HG03457 (cell line): ENCODE data around the gene KDM3B.
"Not testable (repeated sequence)": the region's sequence is repeated elsewhere in the genome, so short reads cannot be mapped to it uniquely, and the experiment has no call there.

ENCODE experiments used
- ATAC-seq: cut with Tn5 transposase; IDR thresholded peaks from one replicate; pipeline ENCODE4 v1.9.1; 2021; ENCODE audit warnings: moderate number of reproducible peaks; ENCODE audit not compliant: unreplicated experiment

The KDM3B gene

DNA sequence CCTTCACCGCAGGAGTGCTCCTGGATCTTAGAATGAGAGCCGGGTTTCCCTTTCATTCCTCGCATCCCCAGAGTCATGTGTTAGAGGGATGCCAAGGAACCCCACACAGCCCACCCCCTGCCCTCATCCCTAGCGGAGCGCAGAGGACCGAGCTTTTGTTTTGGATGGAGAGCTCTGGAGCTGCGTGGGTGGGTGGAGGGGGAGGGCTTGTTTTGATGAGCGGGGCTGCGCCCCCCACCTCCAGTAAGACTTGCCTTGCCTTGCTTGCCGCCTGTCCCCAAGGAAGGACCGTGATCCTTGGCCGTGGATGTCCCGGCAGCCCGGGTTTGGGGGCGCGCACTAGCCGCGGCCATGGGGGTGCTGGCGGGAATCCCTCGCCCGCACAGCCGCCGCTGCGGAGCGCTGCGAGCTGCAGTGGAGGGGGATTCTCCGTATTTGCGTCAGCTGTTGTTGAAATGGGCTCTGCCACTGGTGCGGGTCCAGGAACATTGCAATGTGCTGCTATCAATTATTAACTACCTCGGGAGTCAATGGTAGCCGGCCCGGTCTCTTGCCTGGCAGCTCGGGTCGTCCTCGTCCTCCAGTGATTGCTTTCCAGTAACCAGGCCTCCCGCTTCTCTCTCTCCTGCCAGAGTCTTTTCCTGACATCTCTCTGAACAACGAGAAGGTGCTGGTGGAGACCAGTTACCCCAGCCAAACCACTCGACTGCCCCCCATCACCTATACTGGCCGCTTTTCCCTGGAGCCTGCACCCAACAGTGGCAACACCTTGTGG lies 113.8 kb downstream of the KDM3B start:
- no peak for ATAC-seq

DNA sequence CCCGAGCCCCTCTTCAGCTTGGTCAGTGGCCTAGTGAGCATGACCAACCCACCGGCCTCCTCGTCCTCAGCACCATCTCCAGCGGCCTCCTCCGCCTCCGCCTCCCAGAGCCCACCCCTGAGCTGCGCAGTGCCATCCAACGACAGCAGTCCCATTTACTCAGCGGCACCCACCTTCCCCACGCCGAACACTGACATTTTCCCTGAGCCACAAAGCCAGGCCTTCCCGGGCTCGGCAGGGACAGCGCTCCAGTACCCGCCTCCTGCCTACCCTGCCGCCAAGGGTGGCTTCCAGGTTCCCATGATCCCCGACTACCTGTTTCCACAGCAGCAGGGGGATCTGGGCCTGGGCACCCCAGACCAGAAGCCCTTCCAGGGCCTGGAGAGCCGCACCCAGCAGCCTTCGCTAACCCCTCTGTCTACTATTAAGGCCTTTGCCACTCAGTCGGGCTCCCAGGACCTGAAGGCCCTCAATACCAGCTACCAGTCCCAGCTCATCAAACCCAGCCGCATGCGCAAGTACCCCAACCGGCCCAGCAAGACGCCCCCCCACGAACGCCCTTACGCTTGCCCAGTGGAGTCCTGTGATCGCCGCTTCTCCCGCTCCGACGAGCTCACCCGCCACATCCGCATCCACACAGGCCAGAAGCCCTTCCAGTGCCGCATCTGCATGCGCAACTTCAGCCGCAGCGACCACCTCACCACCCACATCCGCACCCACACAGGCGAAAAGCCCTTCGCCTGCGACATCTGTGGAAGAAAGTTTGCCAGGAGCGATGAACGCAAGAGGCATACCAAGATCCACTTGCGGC lies 114.6 kb downstream of the KDM3B start:
- ATAC-seq, result no peak

DNA sequence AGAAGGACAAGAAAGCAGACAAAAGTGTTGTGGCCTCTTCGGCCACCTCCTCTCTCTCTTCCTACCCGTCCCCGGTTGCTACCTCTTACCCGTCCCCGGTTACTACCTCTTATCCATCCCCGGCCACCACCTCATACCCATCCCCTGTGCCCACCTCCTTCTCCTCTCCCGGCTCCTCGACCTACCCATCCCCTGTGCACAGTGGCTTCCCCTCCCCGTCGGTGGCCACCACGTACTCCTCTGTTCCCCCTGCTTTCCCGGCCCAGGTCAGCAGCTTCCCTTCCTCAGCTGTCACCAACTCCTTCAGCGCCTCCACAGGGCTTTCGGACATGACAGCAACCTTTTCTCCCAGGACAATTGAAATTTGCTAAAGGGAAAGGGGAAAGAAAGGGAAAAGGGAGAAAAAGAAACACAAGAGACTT lies 115.2 kb downstream of the KDM3B start:
- no peak for ATAC-seq

DNA sequence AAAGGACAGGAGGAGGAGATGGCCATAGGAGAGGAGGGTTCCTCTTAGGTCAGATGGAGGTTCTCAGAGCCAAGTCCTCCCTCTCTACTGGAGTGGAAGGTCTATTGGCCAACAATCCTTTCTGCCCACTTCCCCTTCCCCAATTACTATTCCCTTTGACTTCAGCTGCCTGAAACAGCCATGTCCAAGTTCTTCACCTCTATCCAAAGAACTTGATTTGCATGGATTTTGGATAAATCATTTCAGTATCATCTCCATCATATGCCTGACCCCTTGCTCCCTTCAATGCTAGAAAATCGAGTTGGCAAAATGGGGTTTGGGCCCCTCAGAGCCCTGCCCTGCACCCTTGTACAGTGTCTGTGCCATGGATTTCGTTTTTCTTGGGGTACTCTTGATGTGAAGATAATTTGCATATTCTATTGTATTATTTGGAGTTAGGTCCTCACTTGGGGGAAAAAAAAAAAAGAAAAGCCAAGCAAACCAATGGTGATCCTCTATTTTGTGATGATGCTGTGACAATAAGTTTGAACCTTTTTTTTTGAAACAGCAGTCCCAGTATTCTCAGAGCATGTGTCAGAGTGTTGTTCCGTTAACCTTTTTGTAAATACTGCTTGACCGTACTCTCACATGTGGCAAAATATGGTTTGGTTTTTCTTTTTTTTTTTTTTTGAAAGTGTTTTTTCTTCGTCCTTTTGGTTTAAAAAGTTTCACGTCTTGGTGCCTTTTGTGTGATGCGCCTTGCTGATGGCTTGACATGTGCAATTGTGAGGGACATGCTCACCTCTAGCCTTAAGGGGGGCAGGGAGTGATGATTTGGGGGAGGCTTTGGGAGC lies 115.9 kb downstream of the KDM3B start:
- ATAC-seq, result no peak

DNA sequence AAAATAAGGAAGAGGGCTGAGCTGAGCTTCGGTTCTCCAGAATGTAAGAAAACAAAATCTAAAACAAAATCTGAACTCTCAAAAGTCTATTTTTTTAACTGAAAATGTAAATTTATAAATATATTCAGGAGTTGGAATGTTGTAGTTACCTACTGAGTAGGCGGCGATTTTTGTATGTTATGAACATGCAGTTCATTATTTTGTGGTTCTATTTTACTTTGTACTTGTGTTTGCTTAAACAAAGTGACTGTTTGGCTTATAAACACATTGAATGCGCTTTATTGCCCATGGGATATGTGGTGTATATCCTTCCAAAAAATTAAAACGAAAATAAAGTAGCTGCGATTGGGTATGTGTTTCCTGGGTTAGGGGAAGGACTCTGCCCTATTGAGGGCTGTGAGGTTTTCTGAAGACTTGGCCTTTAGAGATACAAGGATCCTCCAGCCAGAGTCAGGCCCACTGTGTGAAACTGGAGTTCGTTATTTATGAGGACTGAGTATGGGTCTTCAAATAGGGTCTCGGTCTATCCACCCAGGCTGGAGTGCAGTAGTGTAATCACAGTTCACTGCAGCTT lies 116.6 kb downstream of the KDM3B start:
- no peak for ATAC-seq

DNA sequence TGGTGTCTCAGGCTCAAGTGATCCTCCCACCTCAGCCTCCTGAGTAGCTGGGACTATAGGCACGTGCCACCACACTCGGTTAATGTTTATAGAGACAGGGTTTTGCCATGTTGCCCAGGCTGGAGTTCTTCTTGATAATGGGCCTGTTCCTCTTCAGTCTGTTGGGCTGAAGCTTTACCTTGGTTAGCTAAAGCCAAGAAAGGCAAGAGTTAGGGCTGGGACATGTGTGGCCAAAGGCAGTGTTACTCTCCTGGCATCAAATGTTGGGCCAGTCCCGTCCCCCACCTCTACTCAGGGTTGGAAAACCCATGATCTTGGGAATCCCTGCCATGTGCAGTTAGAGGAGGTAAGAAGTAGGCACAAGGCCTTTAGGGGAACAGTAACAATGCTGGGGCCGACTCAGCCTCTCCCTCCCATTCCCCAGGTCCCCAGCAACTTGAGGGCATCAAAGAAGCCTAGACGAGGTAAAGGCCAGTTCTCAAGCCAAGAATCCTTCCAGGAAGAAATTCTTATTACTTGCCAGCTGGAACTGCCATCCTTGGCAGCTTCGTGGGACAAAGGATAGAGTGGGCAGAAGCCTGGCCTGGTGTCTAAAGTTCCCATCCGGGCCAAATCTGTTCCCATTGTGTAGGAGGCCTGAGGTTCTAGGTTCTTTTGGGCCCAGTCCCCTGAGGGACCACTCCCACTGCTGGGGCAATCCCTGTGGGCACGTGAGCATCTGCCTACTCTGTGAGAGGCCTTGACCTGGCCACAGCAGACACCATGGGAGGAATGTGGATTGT lies 117.2 kb downstream of the KDM3B start:
- no peak for ATAC-seq

DNA sequence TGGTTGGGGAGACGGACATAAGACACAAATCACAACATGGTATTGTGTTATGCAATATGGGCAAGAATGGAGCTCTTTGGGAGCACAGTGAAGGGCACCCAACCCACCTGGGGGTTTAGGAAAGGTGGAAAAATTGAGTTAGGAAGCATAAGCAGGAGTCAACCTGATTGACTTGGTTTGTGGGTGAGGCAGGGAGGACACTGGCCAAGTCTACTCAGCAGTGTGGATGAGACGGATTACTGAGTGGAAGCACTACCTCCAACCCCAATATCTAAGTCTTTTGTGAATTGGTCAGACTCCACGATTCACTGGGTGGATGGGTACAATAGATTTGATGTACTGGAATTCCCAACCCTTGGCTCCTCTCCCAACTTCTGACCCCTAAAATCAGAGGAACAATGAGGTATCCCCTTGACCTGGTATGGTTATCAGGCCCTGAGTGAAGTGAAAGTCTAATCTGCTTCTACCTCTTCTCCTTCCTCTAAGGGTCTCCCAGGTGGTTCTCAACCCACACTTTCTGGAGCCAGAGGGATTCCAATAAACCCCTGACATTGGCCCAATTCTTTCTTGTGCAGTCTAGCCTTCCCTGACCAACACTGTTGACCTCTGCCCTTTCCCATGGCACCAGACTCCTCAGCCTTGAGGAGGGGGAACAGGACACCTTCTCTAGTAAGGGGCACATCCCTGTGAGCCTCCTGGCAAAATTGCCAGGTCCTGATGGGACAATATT lies 118.0 kb downstream of the KDM3B start:
- ATAC-seq, result no peak

DNA sequence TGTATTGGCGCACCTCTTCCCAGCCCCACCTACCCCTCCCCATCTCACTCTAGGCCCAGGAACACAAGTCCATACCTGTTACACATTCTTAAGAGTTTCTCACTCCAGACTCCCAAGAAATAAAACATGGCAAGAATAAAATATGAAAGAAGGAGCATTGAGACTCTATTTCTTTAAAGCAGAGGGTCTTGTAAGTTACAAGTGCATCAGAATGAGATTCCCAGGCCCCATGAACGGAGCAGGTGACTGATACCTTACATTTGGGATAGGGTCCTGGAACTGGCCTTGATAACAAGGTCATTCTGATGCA lies 118.5 kb downstream of the KDM3B start:
- no peak for ATAC-seq

DNA sequence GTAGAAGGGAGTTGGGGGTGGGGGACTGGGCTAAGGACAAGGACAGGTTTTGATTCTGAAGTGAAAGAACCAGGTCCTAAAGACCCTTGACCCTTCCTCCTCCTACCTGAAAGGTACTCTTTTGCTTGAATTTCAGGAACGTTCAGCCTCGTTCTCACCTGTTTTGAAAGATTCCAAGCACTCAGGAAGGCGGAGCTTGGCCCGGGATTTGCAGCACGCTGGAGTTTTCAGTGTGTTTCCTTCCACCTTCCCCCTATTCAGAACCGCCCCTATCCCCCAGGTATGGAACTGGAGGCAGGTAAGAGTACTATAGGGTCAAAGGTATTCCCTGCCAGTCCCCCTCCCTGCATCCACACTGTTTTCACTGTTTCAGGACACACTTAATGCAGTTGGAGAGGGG lies 119.9 kb downstream of the KDM3B start:
- no peak for ATAC-seq

DNA sequence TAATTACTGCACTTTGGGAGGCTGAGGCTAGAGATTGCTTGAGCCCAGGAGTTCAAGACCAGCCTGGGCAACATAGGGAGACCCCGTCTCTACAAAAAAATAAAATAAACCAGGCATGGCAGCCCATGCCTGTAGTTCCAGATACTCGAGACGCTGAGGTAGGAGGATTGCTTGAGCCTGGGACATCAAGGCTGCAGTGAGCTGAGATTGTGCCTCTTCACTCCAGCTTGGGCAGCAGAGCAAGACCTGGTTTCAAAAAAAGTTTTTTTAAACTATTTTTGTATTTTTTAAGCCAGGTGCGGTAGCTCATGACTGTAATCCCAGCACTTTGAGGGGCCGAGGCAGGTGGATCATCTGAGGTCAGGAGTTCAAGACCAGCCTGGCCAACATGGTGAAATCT lies 120.7 kb downstream of the KDM3B start:
- not testable (repeated sequence) for ATAC-seq

DNA sequence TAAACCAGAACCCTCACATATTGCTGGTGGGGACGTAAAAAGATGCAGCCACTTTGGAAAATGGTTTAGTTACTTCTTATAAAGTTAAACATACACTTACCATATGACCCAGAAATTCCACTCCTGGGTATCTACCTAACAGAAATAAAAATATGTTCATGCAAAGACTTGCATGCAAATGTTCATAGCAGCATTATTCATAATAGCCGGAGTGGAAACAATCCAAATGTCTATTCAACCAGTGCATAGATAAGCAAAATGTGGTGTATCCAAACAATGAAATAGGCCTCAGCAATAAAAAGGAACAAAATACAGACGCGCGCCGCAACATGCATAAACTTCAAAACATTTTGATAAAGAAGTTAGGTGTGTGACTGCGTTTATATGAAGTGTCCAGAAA lies 124.4 kb downstream of the KDM3B start:
- no peak for ATAC-seq

DNA sequence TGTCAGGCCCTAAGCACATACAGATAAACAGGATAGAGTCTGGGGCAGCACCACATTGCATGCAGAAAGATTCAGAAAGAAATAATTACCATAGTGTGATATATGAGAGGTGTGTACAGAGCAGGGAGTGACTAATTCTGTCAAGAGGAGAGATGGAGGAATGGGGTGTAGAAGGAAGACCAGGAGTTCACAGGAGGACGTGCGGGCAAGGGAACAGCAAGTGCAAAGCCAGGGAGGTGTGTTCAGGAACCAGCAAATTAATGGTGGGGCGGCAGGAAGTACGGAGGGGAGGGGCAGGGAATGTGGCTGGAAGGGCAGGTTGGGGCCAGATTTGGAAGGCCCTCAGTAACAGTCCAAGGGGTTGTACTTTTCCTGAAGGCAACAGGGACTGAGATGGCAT lies 130.2 kb downstream of the KDM3B start:
- ATAC-seq, result no peak
